K562 treated with DMSO at 1 percent for 48 hours (cell line): Measurements from ENCODE around the gene TCEAL9. TPM values are rescaled to one million over a fixed set of nuclear protein-coding genes. Genes with fewer than 3 reads are reported as not detected.

Source experiments
- total RNA-seq: library from RNA; unstranded; fragments of 300-600 nt; gene quantifications from 2 replicates; pipeline ENCODE4 v1.2.3, GENCODE V29; 2022; ENCODE audit warnings: low replicate concordance; ENCODE audit errors: extremely low read depth

Gene TCEAL9, protein sequence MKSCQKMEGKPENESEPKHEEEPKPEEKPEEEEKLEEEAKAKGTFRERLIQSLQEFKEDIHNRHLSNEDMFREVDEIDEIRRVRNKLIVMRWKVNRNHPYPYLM
- not detected in 2 replicates for total RNA-seq

DNA sequence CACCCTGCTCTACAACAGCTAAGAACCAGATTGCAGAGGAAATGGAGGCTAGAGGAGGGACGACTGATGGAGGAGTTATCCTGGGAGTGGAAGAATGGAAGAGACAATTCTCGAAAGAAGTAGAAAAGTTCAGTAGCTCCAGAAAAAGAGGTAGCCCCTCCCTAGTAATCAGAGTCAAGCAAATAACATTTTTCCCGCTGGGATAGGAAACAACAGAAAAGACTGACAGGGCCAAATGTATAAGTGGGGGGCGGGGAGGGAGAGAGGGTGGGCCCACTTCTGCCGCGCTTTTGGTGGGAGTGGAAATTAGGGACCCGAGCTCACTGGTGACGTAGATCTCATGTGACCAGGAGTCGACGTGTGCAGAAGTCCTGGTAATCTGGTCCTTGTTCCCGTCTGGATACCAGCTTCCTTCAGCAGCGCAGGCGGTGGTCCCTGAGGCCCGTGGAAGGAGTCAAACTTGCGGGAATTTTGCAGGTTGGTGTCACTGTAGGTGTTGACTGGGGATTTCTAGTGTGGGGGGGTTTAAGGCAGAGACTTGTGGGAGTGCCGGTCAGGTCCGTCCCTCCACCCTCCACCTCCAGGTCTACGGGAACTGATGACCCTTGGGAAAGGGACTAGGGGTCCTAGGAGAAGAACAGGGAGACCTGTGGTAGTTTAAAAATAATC is at the start of gene TCEAL9:
TSS of gene TCEAL9 (plus strand) at position 377 of the 669 bp plus-strand sequence. CDS start 1,179 bp downstream, outside the sequence.

DNA sequence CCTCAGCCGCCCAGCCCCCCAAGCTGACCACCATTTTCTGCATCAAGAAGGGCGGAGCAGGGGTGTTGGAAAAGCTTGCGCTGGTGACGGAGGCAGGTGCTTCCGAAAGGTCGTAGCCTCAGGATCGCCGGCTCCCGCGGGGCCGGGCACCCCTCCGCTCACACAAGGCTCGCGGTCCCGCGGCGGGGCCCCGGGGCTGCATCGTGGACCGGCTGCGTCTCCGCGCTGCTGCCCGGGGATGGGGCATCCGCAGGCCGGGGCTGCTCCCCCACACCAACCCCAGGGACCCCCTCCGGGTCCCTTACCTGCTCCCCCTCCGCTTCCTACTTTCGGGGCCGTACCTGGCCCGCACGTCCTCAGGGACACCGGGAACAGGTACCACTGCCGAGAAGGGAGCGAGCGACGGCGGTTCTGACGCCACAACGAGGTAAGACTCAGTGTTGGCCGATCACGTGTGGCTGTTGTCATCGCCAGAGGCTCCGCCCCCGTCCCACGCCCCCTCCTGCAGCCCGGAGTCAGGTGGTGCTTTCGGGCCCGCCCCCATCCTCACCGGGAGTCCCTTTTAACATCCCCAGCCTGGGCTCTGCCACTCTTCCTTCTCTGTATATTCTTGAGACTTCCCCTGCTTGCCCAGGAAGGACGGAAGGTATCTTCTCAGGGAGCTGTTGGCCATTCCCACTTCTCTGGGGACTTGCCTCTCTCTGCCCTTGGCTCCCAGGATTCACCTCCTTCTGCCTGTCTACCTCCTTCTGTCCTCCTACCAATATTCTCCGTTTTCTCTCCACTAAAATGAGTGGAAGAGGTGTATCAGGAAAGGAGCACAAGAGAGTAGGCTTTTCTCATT is 45.5 kb upstream of the TCEAL9 start, which contains the start of gene BEX2:
TSS of gene BEX2 (minus strand) at position 436 of the 844 bp plus-strand sequence. CDS start 1,014 bp downstream, outside the sequence.

DNA sequence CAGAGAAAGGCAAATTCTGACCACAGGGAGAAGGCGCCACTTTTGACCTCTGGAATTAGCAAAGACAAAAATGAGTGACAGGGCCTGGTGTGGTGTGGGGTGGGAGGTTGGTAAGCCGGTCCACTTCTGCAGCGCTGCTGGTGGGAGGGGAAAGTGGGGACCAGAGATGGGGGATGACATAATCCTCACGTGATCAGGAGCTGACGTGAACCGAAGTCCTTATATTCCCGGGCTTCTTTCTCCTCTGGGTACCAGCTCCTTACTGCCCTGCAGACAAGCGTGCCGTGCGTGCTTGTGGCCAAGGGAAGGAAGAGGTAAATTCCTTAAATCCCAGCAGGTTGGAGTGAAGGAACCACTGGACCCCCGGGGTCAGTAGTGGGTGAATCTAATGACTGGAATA is 26.3 kb upstream of the TCEAL9 start, which contains the start of gene TCEAL7:
TSS of gene TCEAL7 (plus strand) at position 249 of the 400 bp plus-strand sequence. CDS start 1,165 bp downstream, outside the sequence.

DNA sequence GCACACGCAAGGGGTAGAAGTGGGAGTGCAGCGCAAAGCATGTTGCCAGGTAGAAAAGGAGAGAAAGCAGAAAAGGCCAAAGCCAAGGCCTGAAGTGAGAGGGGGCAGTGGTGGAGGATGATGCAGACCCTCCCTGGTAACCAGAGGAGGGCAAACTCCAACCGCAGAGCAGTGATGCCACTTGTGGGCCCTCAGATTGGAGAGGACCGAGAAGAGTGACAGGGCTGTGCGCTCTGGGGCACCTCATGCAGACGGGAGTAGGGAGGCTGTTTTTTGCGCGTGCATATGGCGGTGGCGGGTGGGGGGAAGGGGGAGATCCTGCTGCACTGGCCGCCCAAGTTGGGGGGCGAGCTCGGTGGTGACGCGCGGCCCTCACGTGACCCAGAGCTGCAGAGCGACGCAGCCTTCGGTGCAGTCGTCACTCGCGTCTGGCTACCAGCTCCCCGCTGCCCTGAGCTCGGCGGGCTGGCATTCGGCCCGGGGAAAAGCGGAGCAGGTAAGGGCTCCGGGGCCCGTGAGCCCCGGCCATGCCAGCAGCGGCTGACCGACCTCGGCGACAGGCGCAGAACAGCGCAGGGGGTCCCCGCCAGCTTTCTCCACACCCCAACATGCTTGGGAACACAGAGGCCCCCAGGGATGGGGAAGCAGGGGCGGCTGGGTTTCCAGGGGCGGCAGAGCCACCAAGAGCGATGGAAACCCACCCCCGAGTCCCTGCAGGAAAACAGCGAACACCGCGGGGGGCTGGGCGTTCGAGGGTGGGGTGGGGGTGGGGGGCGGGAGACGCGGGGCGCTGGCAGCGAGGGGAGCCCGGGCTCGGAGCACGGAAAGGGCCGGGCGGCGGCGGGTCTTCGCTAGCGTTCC is 20.0 kb downstream of the TCEAL9 start, which contains the start of gene BEX3:
TSS of gene BEX3 (plus strand) at position 421 of the 861 bp plus-strand sequence. CDS start 984 bp downstream, outside the sequence.

Other genes with a start within 250 kb of the TCEAL9 start
- not detected in 2 replicates for gene BEX4, start 141.4 kb upstream of the TCEAL9 start, total RNA-seq
- gene TCEAL8, start 101.4 kb upstream of the TCEAL9 start, total RNA-seq, result not detected in 2 replicates
- not detected in 2 replicates for gene TCEAL5, start 79.8 kb upstream of the TCEAL9 start, total RNA-seq
- gene BEX2, start 45.5 kb upstream of the TCEAL9 start, total RNA-seq, result not detected in 2 replicates
- not detected in 2 replicates for gene TCEAL7, start 26.3 kb upstream of the TCEAL9 start, total RNA-seq
- not detected in 2 replicates for gene BEX3, start 20.0 kb downstream of the TCEAL9 start, total RNA-seq
- not detected in 2 replicates for gene RAB40A, start 163.0 kb downstream of the TCEAL9 start, total RNA-seq
- gene TCEAL4, start 229.0 kb downstream of the TCEAL9 start, total RNA-seq, result not detected in 2 replicates